ENCODE data around the gene BUD31.
"Not testable (repeated sequence)": the region's sequence is repeated elsewhere in the genome, so short reads cannot be mapped to it uniquely, and the experiment has no call there.

The BUD31 gene

DNA sequence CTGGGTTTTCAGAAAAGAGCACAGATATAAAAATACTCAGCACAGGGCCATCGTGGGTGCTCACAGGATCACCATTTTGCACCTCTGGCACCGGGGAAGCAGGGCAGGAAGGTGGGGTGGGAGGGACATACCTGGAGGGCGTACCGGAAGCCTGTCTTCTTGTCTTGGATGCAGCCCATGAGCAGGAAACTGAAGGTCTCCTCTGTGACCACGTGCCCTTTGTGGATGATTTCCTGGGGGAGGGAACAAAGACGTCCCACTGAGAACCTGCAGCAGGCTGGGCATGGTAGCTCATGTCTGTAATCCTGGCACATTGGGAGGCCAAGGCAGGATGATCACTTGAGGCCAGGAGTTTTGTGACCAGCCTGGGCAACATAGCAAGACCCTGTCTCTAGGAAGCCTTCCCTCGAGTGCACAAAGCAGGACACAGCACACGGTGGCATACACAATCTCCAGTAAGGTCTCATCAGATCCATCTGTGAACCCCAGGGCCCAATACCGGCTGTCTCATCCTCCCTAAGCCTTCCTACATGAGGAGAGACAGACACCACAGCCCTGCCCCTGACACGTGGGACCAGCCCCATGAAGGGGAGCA, 20.3 kb downstream of the BUD31 start:
- in situ Hi-C loops (cut with HindIII; ENCODE audit: low sequenced_read_pairs) = no loop called here

DNA sequence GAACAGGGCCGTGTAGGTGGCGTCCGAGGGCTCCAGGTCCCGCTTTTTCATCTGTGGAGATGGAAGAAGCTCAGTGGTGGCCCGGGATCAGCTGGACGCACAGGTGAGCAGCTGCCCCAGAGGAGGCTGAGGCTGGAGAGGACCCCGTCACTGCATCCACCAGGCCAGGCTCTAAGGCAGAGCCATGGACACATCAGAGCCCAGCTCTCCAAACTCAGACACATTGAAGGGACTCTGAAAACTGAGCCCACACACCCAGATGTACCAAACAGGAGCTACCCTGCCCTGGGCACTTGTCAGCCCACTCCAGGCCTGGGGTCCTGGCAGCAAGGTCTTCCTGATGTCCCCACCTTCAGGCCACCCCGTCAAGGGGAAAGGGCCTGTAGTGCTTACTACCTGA, 21.0 kb downstream of the BUD31 start:
- in situ Hi-C loops (cut with HindIII; ENCODE audit: low sequenced_read_pairs) = no loop called here

GRCh38 chr7:99431756-99432540, 23.2 kb downstream of the BUD31 start:
- in situ Hi-C loops (cut with HindIII; ENCODE audit: low sequenced_read_pairs) = not testable (repeated sequence)

- in situ Hi-C loops (cut with HindIII; ENCODE audit: low sequenced_read_pairs) = no loop called here
Measured at GRCh38 chr7:99433158-99433557, 24.4 kb downstream of the BUD31 start.

- in situ Hi-C loops (cut with HindIII; ENCODE audit: low sequenced_read_pairs) = no loop called here
Measured at GRCh38 chr7:99437946-99438572, 29.3 kb downstream of the BUD31 start.

- in situ Hi-C loops (cut with HindIII; ENCODE audit: low sequenced_read_pairs) = no loop called here
Measured at GRCh38 chr7:99438573-99439480, 30.1 kb downstream of the BUD31 start, which contains the start of the genes CPSF4 and PTCD1. Gene CPSF4, plus strand, starts transcription at chr7:99438943. Its CDS starts 140 bp downstream, at chr7:99439083. Gene PTCD1, minus strand, starts transcription at chr7:99438798. Its CDS starts 3,556 bp downstream, at chr7:99435242.

GRCh38 chr7:99440195-99440594, 31.4 kb downstream of the BUD31 start:
- in situ Hi-C loops (cut with HindIII; ENCODE audit: low sequenced_read_pairs) = no loop called here

GRCh38 chr7:99446096-99446495, 37.3 kb downstream of the BUD31 start:
- in situ Hi-C loops (cut with HindIII; ENCODE audit: low sequenced_read_pairs) = no loop called here

GRCh38 chr7:99447943-99448342, 39.2 kb downstream of the BUD31 start:
- in situ Hi-C loops (cut with HindIII; ENCODE audit: low sequenced_read_pairs) = no loop called here

- in situ Hi-C loops (cut with HindIII; ENCODE audit: low sequenced_read_pairs) = no loop called here
Measured at GRCh38 chr7:99448855-99449254, 40.1 kb downstream of the BUD31 start.

DNA sequence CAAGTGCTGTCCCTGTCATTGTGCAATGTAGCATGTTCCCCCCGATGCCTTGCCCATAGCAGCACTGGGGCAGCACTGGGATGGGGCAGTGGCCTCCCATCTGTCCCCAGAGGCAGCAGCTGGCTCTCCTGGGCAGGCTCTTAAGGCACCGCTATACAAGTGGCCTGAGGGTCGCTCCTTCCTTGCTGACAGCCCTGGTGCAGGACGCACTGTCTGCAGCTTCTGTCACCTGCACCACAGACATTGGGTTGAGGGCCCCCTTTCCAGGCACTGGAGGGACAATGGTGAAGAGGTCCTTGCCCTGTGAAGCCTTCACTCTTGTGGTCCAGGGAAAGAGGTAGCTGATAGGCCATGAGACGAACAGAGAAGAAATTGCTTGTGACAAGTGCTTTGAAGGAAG, 40.6 kb downstream of the BUD31 start:
- in situ Hi-C loops (cut with HindIII; ENCODE audit: low sequenced_read_pairs) = no loop called here

GRCh38 chr7:99451936-99452335, 43.2 kb downstream of the BUD31 start:
- in situ Hi-C loops (cut with HindIII; ENCODE audit: low sequenced_read_pairs) = no loop called here

GRCh38 chr7:99452541-99452940, 43.8 kb downstream of the BUD31 start:
- in situ Hi-C loops (cut with HindIII; ENCODE audit: low sequenced_read_pairs) = no loop called here

DNA sequence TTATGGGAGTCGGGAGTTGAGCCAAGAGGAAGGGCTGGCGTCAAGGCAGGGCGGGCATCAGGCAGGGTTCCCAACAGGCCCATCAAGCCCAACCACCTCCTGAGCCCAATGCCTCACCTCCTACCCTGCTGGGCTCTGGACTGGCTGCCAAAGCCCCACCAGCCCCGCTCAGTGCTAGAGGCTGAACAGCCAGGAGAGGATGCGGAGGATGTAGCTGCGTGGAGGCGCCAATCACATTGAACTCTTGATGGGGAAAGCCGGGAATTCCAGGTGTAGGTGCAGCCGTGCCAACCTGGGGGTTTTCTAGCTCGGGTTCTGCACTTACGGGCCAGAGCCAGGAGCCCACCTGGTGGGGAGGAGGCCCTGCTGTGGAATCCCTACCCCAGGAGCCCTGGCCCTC, 44.3 kb downstream of the BUD31 start:
- in situ Hi-C loops (cut with HindIII; ENCODE audit: low sequenced_read_pairs) = no loop called here

DNA sequence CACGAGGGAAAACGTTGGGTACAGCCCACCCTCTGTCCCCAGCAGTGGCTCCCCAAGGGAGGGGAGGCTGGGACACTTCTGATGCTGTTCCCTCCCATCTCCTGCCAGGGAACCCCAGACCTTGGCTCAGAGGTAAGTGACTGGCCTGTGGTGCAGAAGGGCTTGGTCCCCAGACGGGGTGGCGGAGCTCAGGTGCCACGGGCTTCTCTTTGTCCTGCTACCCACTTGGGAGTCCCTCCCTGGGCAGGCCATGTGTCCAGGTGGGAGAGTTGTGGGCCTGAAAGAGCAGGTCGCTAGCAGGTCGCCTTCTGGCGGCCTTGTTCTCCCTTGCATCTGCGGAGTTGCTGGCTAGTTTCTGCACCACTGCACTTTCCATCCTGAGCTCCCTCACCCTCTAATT, 47.1 kb downstream of the BUD31 start:
- in situ Hi-C loops (cut with HindIII; ENCODE audit: low sequenced_read_pairs) = no loop called here

GRCh38 chr7:99456288-99456687, 47.5 kb downstream of the BUD31 start:
- in situ Hi-C loops (cut with HindIII; ENCODE audit: low sequenced_read_pairs) = no loop called here

GRCh38 chr7:99457050-99457649, 48.4 kb downstream of the BUD31 start:
- in situ Hi-C loops (cut with HindIII; ENCODE audit: low sequenced_read_pairs) = no loop called here

DNA sequence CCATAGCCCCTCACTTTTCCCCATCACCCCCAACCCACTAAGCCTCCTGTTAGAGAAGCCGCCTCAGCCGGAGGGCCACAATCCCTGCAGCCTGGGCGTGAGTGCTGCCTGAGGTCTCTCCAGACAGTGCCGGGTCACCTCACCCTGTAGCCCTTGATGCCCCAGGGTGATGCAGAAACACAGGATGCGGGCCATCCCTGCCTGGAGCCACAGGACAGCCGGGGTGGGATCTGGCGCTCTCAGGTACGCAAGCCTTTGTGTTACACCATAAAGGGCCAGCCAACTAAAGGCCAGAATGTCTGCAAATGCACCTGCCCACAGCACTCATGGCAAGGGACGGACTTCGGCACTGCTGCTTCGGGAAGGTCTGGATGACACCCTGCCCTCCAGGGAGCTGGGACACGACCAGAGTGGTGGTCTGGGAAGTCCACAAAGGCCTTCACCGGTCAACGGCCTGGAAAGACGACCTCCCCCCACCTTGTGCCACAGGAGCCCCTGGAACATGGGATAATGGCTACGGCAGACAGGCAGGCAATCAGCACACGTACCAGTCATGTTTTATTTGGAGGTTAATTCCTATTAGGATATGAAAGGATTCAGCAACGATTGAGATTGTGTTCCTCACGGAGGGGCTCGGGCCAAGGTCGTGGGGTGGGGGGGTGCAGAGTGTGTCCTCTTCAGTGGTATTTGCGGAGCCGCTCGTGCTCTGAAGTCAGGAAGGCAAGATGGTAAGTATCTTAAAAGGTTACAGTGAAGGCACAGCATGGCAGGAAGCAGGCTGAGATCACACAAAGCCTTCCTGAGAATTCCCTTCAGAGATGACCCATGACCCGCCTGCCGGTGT, 49.1 kb downstream of the BUD31 start:
- in situ Hi-C loops (cut with HindIII; ENCODE audit: low sequenced_read_pairs) = no loop called here

DNA sequence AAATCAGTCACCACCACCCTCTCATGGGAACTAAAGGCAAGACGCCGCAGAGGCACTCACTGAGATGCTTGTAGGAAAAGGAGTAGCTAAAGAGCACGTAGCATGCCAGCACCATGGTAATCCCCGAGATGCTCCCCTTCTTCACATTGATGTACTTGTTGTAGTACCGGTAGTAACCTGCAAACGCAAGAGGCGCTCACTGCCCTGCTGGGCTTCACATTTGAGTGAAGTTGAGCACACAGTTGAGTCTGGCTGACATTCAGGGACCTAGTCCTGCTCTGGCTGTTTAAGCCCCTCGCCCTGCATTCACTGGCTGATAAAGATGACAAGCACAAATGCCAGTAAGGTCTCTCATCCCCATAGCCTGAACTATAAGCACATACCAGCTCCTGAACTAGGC, 50.3 kb downstream of the BUD31 start:
- in situ Hi-C loops (cut with HindIII; ENCODE audit: low sequenced_read_pairs) = no loop called here

DNA sequence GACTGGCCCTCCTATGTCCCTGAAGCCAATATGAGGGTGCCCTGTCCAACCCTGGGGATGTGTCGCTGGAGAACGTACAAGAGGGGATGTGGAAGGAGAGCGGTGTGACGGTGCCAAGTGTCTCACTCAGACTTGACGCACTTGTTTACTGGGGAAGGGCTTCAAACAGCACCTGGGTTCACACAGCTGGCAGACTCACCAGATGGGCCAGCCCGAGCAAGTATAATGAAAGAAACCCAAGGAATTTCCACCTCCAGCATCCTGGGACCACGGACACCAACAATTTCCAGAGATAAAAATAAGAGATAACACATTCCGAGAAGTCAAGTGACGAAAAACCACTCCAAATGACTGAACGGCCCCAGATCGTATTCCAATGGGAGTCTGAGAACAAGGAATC, 51.9 kb downstream of the BUD31 start:
- in situ Hi-C loops (cut with HindIII; ENCODE audit: low sequenced_read_pairs) = no loop called here

Measured in DLD1 (cell line).